ENCODE data around the gene SIGLECL1. TPM values are rescaled to one million over a fixed set of nuclear protein-coding genes. Genes with fewer than 3 reads are reported as not detected.
"Not testable (repeated sequence)": the region's sequence is repeated elsewhere in the genome, so short reads cannot be mapped to it uniquely, and the experiment has no call there.

Gene SIGLECL1
- total RNA-seq, 1 experiment from 2014 or later, result not detected

- Mint-ChIP-seq H3K27me3 (ENCODE audit: insufficient read depth, unreplicated experiment) (no peaks in the 10 kb centered on the region), H3K4me1 (ENCODE audit: insufficient read depth, unreplicated experiment) (no peaks in the 10 kb centered on the region), H3K36me3 (ENCODE audit: insufficient read depth, unreplicated experiment) (no peaks in the 10 kb centered on the region), H3K9me3 (ENCODE audit: unreplicated experiment) (peaks cover 14% of the 10 kb centered on the region), H3K4me3 (ENCODE audit: unreplicated experiment) (no peak overlapping the region), H3K27ac (ENCODE audit: low read depth, unreplicated experiment) (no peak overlapping the region)
- CTCF ChIA-PET, result interaction anchor here (0.6 kb wide), 1 partner anchor 56 kb away, joined by 3 read pairs; no protein-coding TSS in a partner anchor
- POLR2A ChIA-PET, result no interaction called here
- BruUV-seq (replicated peaks), result no TSS peak
- intact Hi-C loops (cut with micrococcal nuclease), result no loop called here
- DNase-seq (ENCODE audit: unreplicated experiment), result no peak
- TF ChIP-seq CTCF (IDR thresholded peaks at IDR 0.05; ENCODE audit: unreplicated experiment), result no peak
Observed at GRCh38 chr19:51207747-51208146, 43.1 kb upstream of the SIGLECL1 start.

- ChIA-PET CTCF (interaction anchor here (0.5 to 0.9 kb wide), 2 partner anchors 33 to 41 kb away, joined by 3 read pairs; no protein-coding TSS in a partner anchor), POLR2A (no interaction called here)
- Mint-ChIP-seq H3K27ac (ENCODE audit: low read depth, unreplicated experiment) (no peak overlapping the region), H3K27me3 (ENCODE audit: insufficient read depth, unreplicated experiment) (no peaks in the 10 kb centered on the region), H3K4me3 (ENCODE audit: unreplicated experiment) (no peak overlapping the region), H3K9me3 (ENCODE audit: unreplicated experiment) (peaks cover 19% of the 10 kb centered on the region), H3K36me3 (ENCODE audit: insufficient read depth, unreplicated experiment) (peaks cover 6% of the 10 kb centered on the region), H3K4me1 (ENCODE audit: insufficient read depth, unreplicated experiment) (no peaks in the 10 kb centered on the region)
- no peak for DNase-seq (ENCODE audit: unreplicated experiment)
- intact Hi-C loops (cut with micrococcal nuclease), result no loop called here
- TF ChIP-seq CTCF (IDR thresholded peaks at IDR 0.05; ENCODE audit: unreplicated experiment), result no peak
- BruUV-seq (replicated peaks), result no TSS peak
Observed at GRCh38 chr19:51210191-51210784, 40.6 kb upstream of the SIGLECL1 start.

- BruUV-seq (replicated peaks); POLR2A ChIA-PET; H3K4me3 Mint-ChIP-seq (ENCODE audit: unreplicated experiment); H3K27me3 Mint-ChIP-seq (ENCODE audit: insufficient read depth, unreplicated experiment); H3K4me1 Mint-ChIP-seq (ENCODE audit: insufficient read depth, unreplicated experiment); H3K27ac Mint-ChIP-seq (ENCODE audit: low read depth, unreplicated experiment); DNase-seq (ENCODE audit: unreplicated experiment); intact Hi-C loops (cut with micrococcal nuclease); H3K36me3 Mint-ChIP-seq (ENCODE audit: insufficient read depth, unreplicated experiment): not testable (repeated sequence)
- peaks cover 21% of the 10 kb centered on the region for H3K9me3 Mint-ChIP-seq (ENCODE audit: unreplicated experiment)
- CTCF ChIA-PET, result interaction anchor here (0.5 to 0.9 kb wide), 3 partner anchors 33 to 113 kb away, joined by 3 to 4 read pairs (median 3); no protein-coding TSS in a partner anchor
Observed at GRCh38 chr19:51210874-51211361, 40.0 kb upstream of the SIGLECL1 start.

GRCh38 chr19:51211833-51212232 is 39.0 kb upstream of the SIGLECL1 start:
- Mint-ChIP-seq H3K27ac (ENCODE audit: low read depth, unreplicated experiment) (no peak overlapping the region), H3K27me3 (ENCODE audit: insufficient read depth, unreplicated experiment) (no peaks in the 10 kb centered on the region), H3K36me3 (ENCODE audit: insufficient read depth, unreplicated experiment) (peaks cover 10% of the 10 kb centered on the region), H3K4me3 (ENCODE audit: unreplicated experiment) (no peak overlapping the region), H3K9me3 (ENCODE audit: unreplicated experiment) (peaks cover 30% of the 10 kb centered on the region), H3K4me1 (ENCODE audit: insufficient read depth, unreplicated experiment) (no peaks in the 10 kb centered on the region)
- intact Hi-C loops (cut with micrococcal nuclease), result no loop called here
- no peak for TF ChIP-seq CTCF (IDR thresholded peaks at IDR 0.05; ENCODE audit: unreplicated experiment)
- DNase-seq (ENCODE audit: unreplicated experiment), result no peak
- POLR2A ChIA-PET, result no interaction called here
- no TSS peak for BruUV-seq (replicated peaks)
- CTCF ChIA-PET, result interaction anchor here (0.6 kb wide), 1 partner anchor 114 kb away, joined by 4 read pairs; no protein-coding TSS in a partner anchor

Data from MCF 10A (cell line).